Breast epithelium (tissue), 3 donors: ENCODE results near the gene OR5H15.

Experiments
- POLR2AphosphoS5 ChIP-seq, 3 donors: sonication (generic); formaldehyde crosslinking; IDR thresholded peaks; one replicate each; pipeline ENCODE4 v1.6.1; 2017; ENCODE audit warnings: antibody characterized with exemption in 3 of 3
- TF ChIP-seq, protein P1 (sequence below), 3 donors: fragments of 450-650 bp; IDR thresholded peaks; one replicate each; pipeline ENCODE4 v1.5.1; 2016 to 2017; ENCODE audit warnings: antibody characterized with exemption in 3 of 3, mild to moderate bottlenecking in 3 of 3, moderate library complexity in 3 of 3

DNA sequence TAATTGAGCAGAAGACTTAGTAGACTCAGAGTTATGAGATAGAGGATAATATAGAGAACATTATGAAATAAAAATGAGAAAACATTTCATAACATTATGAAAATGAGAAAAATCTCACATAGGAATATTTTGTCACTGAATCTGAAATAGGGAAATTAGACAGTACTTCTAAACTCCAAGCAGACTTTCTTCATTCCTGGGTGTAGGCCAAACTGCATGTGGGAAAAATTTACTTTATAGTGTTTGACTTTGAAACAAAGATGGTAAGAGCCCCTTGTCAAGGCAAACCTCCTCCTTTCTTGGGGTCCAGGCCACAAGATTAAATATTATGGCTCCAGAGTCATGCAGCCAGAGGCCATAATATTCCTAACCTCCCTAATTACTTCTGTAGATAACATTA, 26.0 kb upstream of the OR5H15 start:
- TF ChIP-seq, protein P1, sequence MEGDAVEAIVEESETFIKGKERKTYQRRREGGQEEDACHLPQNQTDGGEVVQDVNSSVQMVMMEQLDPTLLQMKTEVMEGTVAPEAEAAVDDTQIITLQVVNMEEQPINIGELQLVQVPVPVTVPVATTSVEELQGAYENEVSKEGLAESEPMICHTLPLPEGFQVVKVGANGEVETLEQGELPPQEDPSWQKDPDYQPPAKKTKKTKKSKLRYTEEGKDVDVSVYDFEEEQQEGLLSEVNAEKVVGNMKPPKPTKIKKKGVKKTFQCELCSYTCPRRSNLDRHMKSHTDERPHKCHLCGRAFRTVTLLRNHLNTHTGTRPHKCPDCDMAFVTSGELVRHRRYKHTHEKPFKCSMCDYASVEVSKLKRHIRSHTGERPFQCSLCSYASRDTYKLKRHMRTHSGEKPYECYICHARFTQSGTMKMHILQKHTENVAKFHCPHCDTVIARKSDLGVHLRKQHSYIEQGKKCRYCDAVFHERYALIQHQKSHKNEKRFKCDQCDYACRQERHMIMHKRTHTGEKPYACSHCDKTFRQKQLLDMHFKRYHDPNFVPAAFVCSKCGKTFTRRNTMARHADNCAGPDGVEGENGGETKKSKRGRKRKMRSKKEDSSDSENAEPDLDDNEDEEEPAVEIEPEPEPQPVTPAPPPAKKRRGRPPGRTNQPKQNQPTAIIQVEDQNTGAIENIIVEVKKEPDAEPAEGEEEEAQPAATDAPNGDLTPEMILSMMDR (IDR thresholded peaks at IDR 0.05), result no peak
- no peak for TF ChIP-seq POLR2AphosphoS5 (IDR thresholded peaks at IDR 0.05)
